ENCODE results near the gene CCL4L2. TPM values are rescaled to one million over a fixed set of nuclear protein-coding genes. Genes with fewer than 3 reads are reported as not detected.
"Not testable (repeated sequence)": the region's sequence is repeated elsewhere in the genome, so short reads cannot be mapped to it uniquely, and the experiment has no call there.

CCL4L2 gene
- total RNA-seq, 2 experiments from 2014 or later = 1.0 to 1.4 TPM

DNA sequence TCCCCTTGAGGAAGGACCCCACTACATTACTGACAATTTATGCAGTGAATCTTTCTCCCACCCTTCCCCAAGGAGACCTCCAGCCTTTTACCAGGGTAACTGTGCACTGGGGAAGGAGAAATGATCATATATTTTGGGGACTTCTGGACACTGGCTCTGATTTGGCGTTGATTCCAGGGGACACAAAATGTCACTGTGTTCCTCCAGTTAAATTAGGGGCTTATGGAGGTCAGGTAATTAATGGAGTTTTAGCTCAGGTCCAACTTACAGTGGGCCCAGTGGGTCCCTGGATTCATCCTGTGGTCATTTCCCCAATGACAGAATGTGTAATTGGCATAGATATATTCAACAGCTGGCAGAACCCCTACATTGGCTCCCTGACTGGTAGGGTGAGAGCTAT, 8.7 kb downstream of the CCL4L2 start:
- H3K36me3 Mint-ChIP-seq (ENCODE audit: low read depth); H3K27ac Mint-ChIP-seq; H3K4me3 Mint-ChIP-seq; intact Hi-C loops (cut with micrococcal nuclease); H3K4me1 Mint-ChIP-seq (ENCODE audit: low read depth); H3K9me3 Mint-ChIP-seq; CTCF ChIA-PET; DNase-seq: not testable (repeated sequence)
- peaks cover 21% of the 10 kb centered on the region for H3K27me3 Mint-ChIP-seq (ENCODE audit: low read depth)

- H3K27me3 Mint-ChIP-seq (ENCODE audit: low read depth) = peaks cover 19% of the 10 kb centered on the region
- H3K27ac Mint-ChIP-seq; CTCF ChIA-PET; intact Hi-C loops (cut with micrococcal nuclease); DNase-seq; H3K9me3 Mint-ChIP-seq; H3K36me3 Mint-ChIP-seq (ENCODE audit: low read depth); H3K4me1 Mint-ChIP-seq (ENCODE audit: low read depth); H3K4me3 Mint-ChIP-seq: not testable (repeated sequence)
Measured at GRCh38 chr17:36220737-36221580, 10.1 kb downstream of the CCL4L2 start.

GRCh38 chr17:36221581-36222100, 10.8 kb downstream of the CCL4L2 start:
- intact Hi-C loops (cut with micrococcal nuclease); H3K9me3 Mint-ChIP-seq; CTCF ChIA-PET; H3K36me3 Mint-ChIP-seq (ENCODE audit: low read depth); H3K4me1 Mint-ChIP-seq (ENCODE audit: low read depth); DNase-seq; H3K4me3 Mint-ChIP-seq; H3K27ac Mint-ChIP-seq: not testable (repeated sequence)
- H3K27me3 Mint-ChIP-seq (ENCODE audit: low read depth) = peaks cover 19% of the 10 kb centered on the region

DNA sequence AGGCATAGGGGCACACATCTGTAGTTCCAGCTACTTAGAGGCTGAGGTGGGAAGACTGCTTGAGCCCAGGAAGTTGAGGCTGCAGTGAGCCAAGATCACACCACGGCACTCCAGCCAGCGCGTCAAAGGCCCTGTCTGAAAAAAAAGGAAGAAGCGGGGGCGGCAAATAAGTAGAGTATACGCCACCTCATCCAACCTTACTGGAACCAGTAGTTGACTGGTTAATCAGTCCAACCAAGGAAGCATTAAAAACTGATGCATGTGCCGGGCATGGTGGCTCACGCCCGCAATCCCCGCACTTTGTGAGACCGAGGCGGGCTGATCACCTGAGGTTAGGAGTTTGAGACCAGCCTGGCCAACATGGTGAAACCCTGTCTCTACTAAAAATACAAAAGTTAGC, 12.1 kb downstream of the CCL4L2 start:
- CTCF ChIA-PET; DNase-seq; H3K27ac Mint-ChIP-seq; H3K4me3 Mint-ChIP-seq; H3K9me3 Mint-ChIP-seq; H3K36me3 Mint-ChIP-seq (ENCODE audit: low read depth); H3K4me1 Mint-ChIP-seq (ENCODE audit: low read depth); intact Hi-C loops (cut with micrococcal nuclease): not testable (repeated sequence)
- H3K27me3 Mint-ChIP-seq (ENCODE audit: low read depth) = peaks cover 16% of the 10 kb centered on the region

GRCh38 chr17:36229644-36230043, 18.8 kb downstream of the CCL4L2 start:
- H3K9me3 Mint-ChIP-seq; H3K27ac Mint-ChIP-seq; CTCF ChIA-PET; H3K36me3 Mint-ChIP-seq (ENCODE audit: low read depth); H3K4me1 Mint-ChIP-seq (ENCODE audit: low read depth); intact Hi-C loops (cut with micrococcal nuclease); H3K4me3 Mint-ChIP-seq; H3K27me3 Mint-ChIP-seq (ENCODE audit: low read depth): not testable (repeated sequence)
- DNase-seq = peak; percentile 56

GRCh38 chr17:36242046-36242445, 31.2 kb downstream of the CCL4L2 start:
- H3K27me3 Mint-ChIP-seq (ENCODE audit: low read depth); H3K36me3 Mint-ChIP-seq (ENCODE audit: low read depth); intact Hi-C loops (cut with micrococcal nuclease); H3K27ac Mint-ChIP-seq; H3K4me1 Mint-ChIP-seq (ENCODE audit: low read depth); CTCF ChIA-PET; H3K9me3 Mint-ChIP-seq; H3K4me3 Mint-ChIP-seq; DNase-seq: not testable (repeated sequence)

Other genes with a start within 250 kb of the CCL4L2 start
- gene CCL16, start 229.6 kb upstream of the CCL4L2 start, total RNA-seq = not detected
- gene CCL14, start 224.3 kb upstream of the CCL4L2 start, total RNA-seq = not detected
- gene CCL15, start 209.5 kb upstream of the CCL4L2 start, total RNA-seq = not detected
- not detected for gene CCL23, start 193.1 kb upstream of the CCL4L2 start, total RNA-seq
- gene CCL18, start 146.8 kb upstream of the CCL4L2 start, total RNA-seq = not detected
- 1 to 10 TPM; 8.3 TPM for gene CCL3, start 120.9 kb upstream of the CCL4L2 start, total RNA-seq
- 1 to 10 TPM; 4.6 to 5.5 TPM for gene CCL4, start 107.2 kb upstream of the CCL4L2 start, total RNA-seq
- 1 to 10 TPM; 1.8 to 2.6 TPM for gene TBC1D3B, start 34.4 kb upstream of the CCL4L2 start, total RNA-seq
- gene CCL3L1, start 14.3 kb upstream of the CCL4L2 start, total RNA-seq = 1 to 10 TPM; 1.9 to 2.0 TPM
- under 1 TPM in 1 of 2 experiments, not detected in 1; 0.19 TPM for gene TBC1D3I, start 53.5 kb downstream of the CCL4L2 start, total RNA-seq
- gene TBC1D3G, start 112.8 kb downstream of the CCL4L2 start, total RNA-seq = not detected
- gene TBC1D3H, start 177.4 kb downstream of the CCL4L2 start, total RNA-seq = not detected